HG03432 (cell line): ENCODE data around the gene DERA.

Experiments used
- ATAC-seq: cut with Tn5 transposase; IDR thresholded peaks from one replicate; pipeline ENCODE4 v1.9.1; 2021; ENCODE audit warnings: mild to moderate bottlenecking, moderate library complexity; ENCODE audit not compliant: unreplicated experiment

The DERA gene

GRCh38 chr12:16062611-16063010 lies 151.5 kb downstream of the DERA start:
- ATAC-seq: no peak

GRCh38 chr12:16063726-16064125 lies 152.6 kb downstream of the DERA start:
- ATAC-seq: no peak

- no peak for ATAC-seq
Measured at GRCh38 chr12:16070113-16070512, 159.0 kb downstream of the DERA start.

- no peak for ATAC-seq
Measured at GRCh38 chr12:16072678-16073077, 161.5 kb downstream of the DERA start.

- no peak for ATAC-seq
Measured at GRCh38 chr12:16074894-16075293, 163.8 kb downstream of the DERA start.

- no peak for ATAC-seq
Measured at GRCh38 chr12:16075887-16076286, 164.8 kb downstream of the DERA start.

GRCh38 chr12:16076557-16076956 lies 165.4 kb downstream of the DERA start:
- ATAC-seq: peak; percentile 87

- ATAC-seq: peak; percentile 40
Measured at GRCh38 chr12:16076970-16077522, 165.9 kb downstream of the DERA start.

GRCh38 chr12:16086462-16086861 lies 175.3 kb downstream of the DERA start:
- no peak for ATAC-seq

GRCh38 chr12:16086942-16087341 lies 175.8 kb downstream of the DERA start:
- ATAC-seq: no peak
